PC-9 (cell line): ENCODE data around the gene TAS2R13. TPM values are rescaled to one million over a fixed set of nuclear protein-coding genes. Genes with fewer than 3 reads are reported as not detected.

Experiments used
- BruUV-seq: library from RNA; stranded (reverse); fragments of 400-500 nt; replicated peaks from 2 replicates; lab custom pipeline; 2021; lab: Mats Ljungman, UMichigan
- CTCF ChIA-PET: fragments of 300-600 bp; sonication (Branson Sonifier 250); formaldehyde crosslinking; loops from one replicate; lab custom pipeline; 2022; ENCODE audit warnings: antibody characterized with exemption; lab: Charles Lee
- POLR2A ChIA-PET: fragments of 300-600 bp; sonication (Branson Sonifier 250); formaldehyde crosslinking; loops from one replicate; lab custom pipeline; 2022; ENCODE audit warnings: antibody characterized with exemption; ENCODE audit not compliant: unreplicated experiment; lab: Charles Lee
- DNase-seq, 2 experiments: peaks; one replicate each; pipeline versions ENCODE4 v3.0.0 to v3.0.0-alpha.2; 2015 to 2022; ENCODE audit warnings: mixed read lengths in 1 of 2
- H2AFZ ChIP-seq: fragments of 200-600 bp; sonication (generic); 2 replicates; pipeline ENCODE4 v1.8.1; 2017; ENCODE audit warnings: antibody characterized with exemption
- H3F3A ChIP-seq: fragments of 200-600 bp; sonication (generic); 2 replicates; pipeline ENCODE4 v1.8.1; 2017; ENCODE audit warnings: antibody characterized with exemption, mild to moderate bottlenecking, low read depth; ENCODE audit not compliant: insufficient read depth
- H3K27ac ChIP-seq: fragments of 200-600 bp; sonication (generic); 2 replicates; pipeline ENCODE4 v1.6.1; 2016; ENCODE audit warnings: mixed run types
- H3K27me3 ChIP-seq: fragments of 200-600 bp; sonication (generic); 2 replicates; pipeline ENCODE4 v1.6.1; 2016; ENCODE audit warnings: low read depth, mixed run types; ENCODE audit not compliant: insufficient read depth
- H3K36me3 ChIP-seq: fragments of 200-600 bp; sonication (generic); 2 replicates; pipeline ENCODE4 v1.6.1; 2016; ENCODE audit warnings: low read depth, mixed run types
- H3K4me1 ChIP-seq: fragments of 200-600 bp; sonication (generic); replicated peaks from 2 replicates; pipeline ENCODE4 v1.6.1; 2016; ENCODE audit warnings: mixed run types; ENCODE audit not compliant: insufficient read depth
- H3K4me2 ChIP-seq: fragments of 200-600 bp; sonication (generic); 2 replicates; pipeline ENCODE4 v1.6.1; 2017; ENCODE audit warnings: mixed run types
- H3K4me3 ChIP-seq: fragments of 200-600 bp; sonication (generic); 2 replicates; pipeline ENCODE4 v1.6.1; 2016; ENCODE audit warnings: mixed run types
- H3K79me2 ChIP-seq: fragments of 200-600 bp; sonication (generic); 2 replicates; pipeline ENCODE4 v1.6.1; 2017; ENCODE audit warnings: low read depth, mixed run types
- H3K9me2 ChIP-seq: fragments of 200-600 bp; sonication (generic); 2 replicates; pipeline ENCODE4 v1.8.1; 2017; ENCODE audit warnings: mild to moderate bottlenecking; ENCODE audit not compliant: insufficient read depth
- H3K9me3 ChIP-seq: fragments of 200-600 bp; sonication (generic); 2 replicates; pipeline ENCODE4 v1.8.1; 2016; ENCODE audit warnings: low read depth; ENCODE audit not compliant: insufficient read depth
- H4K20me1 ChIP-seq: fragments of 200-600 bp; sonication (generic); 2 replicates; pipeline ENCODE4 v1.8.1; 2017; ENCODE audit not compliant: insufficient read depth
- EZH2 ChIP-seq: fragments of 200-600 bp; sonication (generic); IDR thresholded peaks from 2 replicates; pipeline ENCODE4 v1.8.0; 2017; ENCODE audit warnings: antibody characterized with exemption, low read depth
- intact Hi-C: fragments of 100-400 bp; cut with micrococcal nuclease; formaldehyde crosslinking; loops from one replicate; pipeline ENCODE4 v1.10.0; 2022; ENCODE audit not compliant: unreplicated experiment
- total RNA-seq: library from RNA; stranded (reverse); gene quantifications from 2 replicates; pipeline ENCODE4 v1.2.3, GENCODE V29; 2021
- TF ChIP-seq, protein P1 (sequence below): fragments of 200-600 bp; sonication (generic); conservative IDR thresholded peaks from 2 replicates; pipeline ENCODE4 v1.6.1; 2017; ENCODE audit warnings: mixed run types, antibody characterized with exemption, mild to moderate bottlenecking, moderate library complexity

TAS2R13 gene
- total RNA-seq, 1 experiment from 2014 or later: 2.6 TPM

DNA sequence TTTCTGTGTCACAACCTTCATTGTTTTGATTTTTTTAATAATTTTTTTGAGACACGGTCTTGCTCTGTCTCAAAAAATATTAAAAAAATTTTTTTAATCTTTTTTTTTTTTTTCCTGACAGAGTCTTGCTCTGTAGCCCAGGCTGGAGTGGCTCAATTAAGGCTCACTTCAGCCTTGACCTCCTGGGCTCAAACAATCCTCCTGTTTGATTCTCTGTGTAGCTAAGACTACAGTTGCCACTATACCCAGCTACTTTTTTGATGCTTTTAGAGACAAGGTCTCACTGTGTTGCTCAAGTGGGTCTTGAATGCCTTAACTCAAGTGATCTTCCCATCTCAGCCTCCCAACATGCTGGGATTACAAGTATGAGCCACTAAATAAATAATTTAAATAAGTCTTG is 10.4 kb upstream of the TAS2R13 start:
- Histone ChIP-seq H3K9me2 (no peaks in the 10 kb centered on the region), H3K9me3 (no peaks in the 10 kb centered on the region), H3K4me1 (no peaks in the 10 kb centered on the region), H2AFZ (no peak overlapping the region), H3K27ac (no peak overlapping the region), H4K20me1 (no peaks in the 10 kb centered on the region), H3K4me3 (no peak overlapping the region), H3K4me2 (no peak overlapping the region), H3K79me2 (no peaks in the 10 kb centered on the region), H3K27me3 (no peaks in the 10 kb centered on the region), H3K36me3 (no peaks in the 10 kb centered on the region), H3F3A (no peaks in the 10 kb centered on the region)
- BruUV-seq: no TSS peak
- CTCF ChIA-PET: interaction anchor here (0.5 to 0.6 kb wide), 2 partner anchors 72 to 905 kb away, joined by 3 to 10 read pairs; no protein-coding TSS in a partner anchor
- TF ChIP-seq EZH2: no peak
- TF ChIP-seq, protein P1, sequence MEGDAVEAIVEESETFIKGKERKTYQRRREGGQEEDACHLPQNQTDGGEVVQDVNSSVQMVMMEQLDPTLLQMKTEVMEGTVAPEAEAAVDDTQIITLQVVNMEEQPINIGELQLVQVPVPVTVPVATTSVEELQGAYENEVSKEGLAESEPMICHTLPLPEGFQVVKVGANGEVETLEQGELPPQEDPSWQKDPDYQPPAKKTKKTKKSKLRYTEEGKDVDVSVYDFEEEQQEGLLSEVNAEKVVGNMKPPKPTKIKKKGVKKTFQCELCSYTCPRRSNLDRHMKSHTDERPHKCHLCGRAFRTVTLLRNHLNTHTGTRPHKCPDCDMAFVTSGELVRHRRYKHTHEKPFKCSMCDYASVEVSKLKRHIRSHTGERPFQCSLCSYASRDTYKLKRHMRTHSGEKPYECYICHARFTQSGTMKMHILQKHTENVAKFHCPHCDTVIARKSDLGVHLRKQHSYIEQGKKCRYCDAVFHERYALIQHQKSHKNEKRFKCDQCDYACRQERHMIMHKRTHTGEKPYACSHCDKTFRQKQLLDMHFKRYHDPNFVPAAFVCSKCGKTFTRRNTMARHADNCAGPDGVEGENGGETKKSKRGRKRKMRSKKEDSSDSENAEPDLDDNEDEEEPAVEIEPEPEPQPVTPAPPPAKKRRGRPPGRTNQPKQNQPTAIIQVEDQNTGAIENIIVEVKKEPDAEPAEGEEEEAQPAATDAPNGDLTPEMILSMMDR: no peak
- POLR2A ChIA-PET: no interaction called here
- intact Hi-C loops: no loop called here
- no peak for DNase-seq

DNA sequence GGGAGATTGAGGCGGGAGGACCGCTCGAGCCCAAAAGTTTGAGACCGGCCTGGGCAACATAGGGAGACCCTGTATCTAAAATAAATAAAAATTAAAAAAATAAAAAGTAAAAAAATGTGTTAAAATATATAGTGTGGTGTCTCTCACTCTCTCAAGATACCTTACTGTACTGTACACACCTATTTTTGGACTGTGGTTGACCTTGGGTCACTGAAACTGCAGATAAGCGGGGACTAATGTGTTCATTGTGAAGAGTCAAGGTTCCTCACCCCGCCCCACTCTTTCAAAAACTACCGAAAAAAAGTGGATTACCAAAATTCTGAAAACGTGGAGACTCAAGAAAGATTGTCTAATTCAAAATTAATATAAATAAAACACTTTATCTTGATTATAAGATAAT is 1.0 kb upstream of the TAS2R13 start:
- no peaks in the 10 kb centered on the region for H3K36me3 ChIP-seq
- no peaks in the 10 kb centered on the region for H3K79me2 ChIP-seq
- no peaks in the 10 kb centered on the region for H3F3A ChIP-seq
- TF ChIP-seq, protein P1: no peak
- no peak for TF ChIP-seq EZH2
- no peak for DNase-seq
- ChIA-PET CTCF (no interaction called here), POLR2A (no interaction called here)
- no peaks in the 10 kb centered on the region for H3K9me3 ChIP-seq
- H3K4me1 ChIP-seq: no peaks in the 10 kb centered on the region
- no TSS peak for BruUV-seq
- H3K9me2 ChIP-seq: no peaks in the 10 kb centered on the region
- H3K4me2 ChIP-seq: no peak overlapping the region
- no peaks in the 10 kb centered on the region for H3K27me3 ChIP-seq
- H3K4me3 ChIP-seq: no peak overlapping the region
- H3K27ac ChIP-seq: no peak overlapping the region
- no peaks in the 10 kb centered on the region for H4K20me1 ChIP-seq
- H2AFZ ChIP-seq: no peak overlapping the region
- intact Hi-C loops: no loop called here

DNA sequence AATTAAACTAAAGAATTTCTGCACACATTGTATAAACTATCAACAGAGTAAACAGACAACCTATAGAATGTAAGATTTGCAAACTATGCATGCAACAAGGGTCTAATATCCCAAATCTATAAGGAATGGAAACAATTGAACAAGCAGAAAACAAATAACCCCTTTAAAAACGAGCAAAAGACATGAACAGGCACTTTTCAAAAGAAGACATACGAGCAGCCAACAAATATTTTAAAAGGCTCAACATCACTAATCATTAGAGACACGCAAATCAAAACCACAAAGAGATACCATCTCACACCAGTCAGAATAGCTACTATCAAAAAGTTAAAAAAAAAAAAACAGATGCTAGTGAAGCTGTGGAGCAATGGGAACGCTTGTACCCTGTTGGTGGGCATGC is 4.7 kb downstream of the TAS2R13 start:
- TF ChIP-seq, protein P1: no peak
- TF ChIP-seq EZH2: no peak
- no peak overlapping the region for H3K4me2 ChIP-seq
- CTCF ChIA-PET: no interaction called here
- H3K9me2 ChIP-seq: no peaks in the 10 kb centered on the region
- 0 out of 2 replicates have a peak, but pooled peaks cover 4% of the 10 kb centered on the region for H4K20me1 ChIP-seq
- no peaks in the 10 kb centered on the region for H3K27me3 ChIP-seq
- POLR2A ChIA-PET: no interaction called here
- H3F3A ChIP-seq: no peaks in the 10 kb centered on the region
- H3K79me2 ChIP-seq: no peaks in the 10 kb centered on the region
- no peak overlapping the region for H3K4me3 ChIP-seq
- no peaks in the 10 kb centered on the region for H3K36me3 ChIP-seq
- intact Hi-C loops: no loop called here
- no peak for DNase-seq
- H3K4me1 ChIP-seq: no peaks in the 10 kb centered on the region
- H3K9me3 ChIP-seq: no peaks in the 10 kb centered on the region
- H2AFZ ChIP-seq: no peak overlapping the region
- H3K27ac ChIP-seq: no peak overlapping the region
- BruUV-seq: no TSS peak
